Measurements from ENCODE around the gene MTCH1.

MTCH1 gene

DNA sequence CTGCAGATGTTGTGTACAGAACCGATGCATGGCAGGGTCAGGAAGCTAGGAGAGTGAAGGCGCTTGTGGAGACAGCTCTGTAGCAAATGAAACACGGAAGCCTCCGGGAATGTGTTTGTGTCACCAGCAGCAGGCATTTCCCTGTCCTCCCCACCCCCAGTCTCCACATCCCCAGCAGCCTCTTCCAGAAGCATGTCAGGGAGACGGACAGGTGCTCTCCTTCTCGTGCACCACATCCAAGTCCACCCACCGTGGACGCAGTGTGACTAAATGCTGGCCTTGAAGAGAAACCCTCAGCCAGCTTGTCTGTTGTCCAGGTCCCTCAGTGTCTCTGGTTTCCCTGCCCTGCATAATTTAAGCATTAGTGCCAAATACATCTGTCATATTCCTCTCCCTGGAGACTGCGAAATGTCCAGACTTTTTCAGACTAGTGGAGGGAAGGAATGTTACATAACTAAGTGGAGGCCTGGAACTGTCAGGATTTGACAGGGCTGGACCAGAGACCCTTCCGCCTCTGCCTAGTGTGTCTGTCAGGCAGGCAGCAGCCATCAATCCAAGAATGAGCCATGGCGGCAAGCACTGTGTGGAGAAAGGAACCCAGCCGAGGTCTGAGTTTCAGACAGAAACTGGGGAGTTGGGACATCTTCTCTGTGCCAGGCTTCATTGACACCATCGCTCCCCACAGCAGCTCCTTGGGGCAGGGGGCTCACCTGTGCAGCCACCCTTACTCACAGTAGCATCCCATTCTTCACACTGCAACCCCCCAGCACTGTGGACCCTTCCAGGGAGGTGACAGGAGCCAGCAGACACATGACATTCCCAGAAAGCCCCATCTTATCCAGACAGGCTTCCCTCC lies 58.1 kb downstream of the MTCH1 start:
- no peaks in the 10 kb centered on the region for H3K27me3 ChIP-seq (ENCODE audit: control insufficient read depth, insufficient read depth, low read length)
- no peak overlapping the region for H3K4me3 ChIP-seq (ENCODE audit: low read length)
- no peak overlapping the region for H3K9ac ChIP-seq (ENCODE audit: low read length)
- peak overlapping the region; percentile 25 for H3K27ac ChIP-seq (ENCODE audit: low read depth, low read length)
- peaks cover 4% of the 10 kb centered on the region for H3K4me1 ChIP-seq (ENCODE audit: control insufficient read depth, insufficient read depth, low read length)
- H3K36me3 ChIP-seq (ENCODE audit: control insufficient read depth, insufficient read depth, low read length): peaks cover 15% of the 10 kb centered on the region

- Histone ChIP-seq H3K4me3 (ENCODE audit: low read length) (no peak overlapping the region), H3K36me3 (ENCODE audit: control insufficient read depth, insufficient read depth, low read length) (peaks cover 15% of the 10 kb centered on the region), H3K4me1 (ENCODE audit: control insufficient read depth, insufficient read depth, low read length) (peaks cover 4% of the 10 kb centered on the region), H3K27me3 (ENCODE audit: control insufficient read depth, insufficient read depth, low read length) (no peaks in the 10 kb centered on the region), H3K9ac (ENCODE audit: low read length) (no peak overlapping the region), H3K27ac (ENCODE audit: low read depth, low read length) (peak overlapping the region; percentile 52)
These were observed 59.1 kb downstream of the MTCH1 start for GRCh38 chr6:36926708-36927513.

GRCh38 chr6:36925809-36926208 lies 60.2 kb downstream of the MTCH1 start:
- H3K9ac ChIP-seq (ENCODE audit: low read length): no peak overlapping the region
- no peak overlapping the region for H3K27ac ChIP-seq (ENCODE audit: low read depth, low read length)
- H3K27me3 ChIP-seq (ENCODE audit: control insufficient read depth, insufficient read depth, low read length): no peaks in the 10 kb centered on the region
- peaks cover 15% of the 10 kb centered on the region for H3K36me3 ChIP-seq (ENCODE audit: control insufficient read depth, insufficient read depth, low read length)
- H3K4me1 ChIP-seq (ENCODE audit: control insufficient read depth, insufficient read depth, low read length): peaks cover 4% of the 10 kb centered on the region
- H3K4me3 ChIP-seq (ENCODE audit: low read length): no peak overlapping the region

DNA sequence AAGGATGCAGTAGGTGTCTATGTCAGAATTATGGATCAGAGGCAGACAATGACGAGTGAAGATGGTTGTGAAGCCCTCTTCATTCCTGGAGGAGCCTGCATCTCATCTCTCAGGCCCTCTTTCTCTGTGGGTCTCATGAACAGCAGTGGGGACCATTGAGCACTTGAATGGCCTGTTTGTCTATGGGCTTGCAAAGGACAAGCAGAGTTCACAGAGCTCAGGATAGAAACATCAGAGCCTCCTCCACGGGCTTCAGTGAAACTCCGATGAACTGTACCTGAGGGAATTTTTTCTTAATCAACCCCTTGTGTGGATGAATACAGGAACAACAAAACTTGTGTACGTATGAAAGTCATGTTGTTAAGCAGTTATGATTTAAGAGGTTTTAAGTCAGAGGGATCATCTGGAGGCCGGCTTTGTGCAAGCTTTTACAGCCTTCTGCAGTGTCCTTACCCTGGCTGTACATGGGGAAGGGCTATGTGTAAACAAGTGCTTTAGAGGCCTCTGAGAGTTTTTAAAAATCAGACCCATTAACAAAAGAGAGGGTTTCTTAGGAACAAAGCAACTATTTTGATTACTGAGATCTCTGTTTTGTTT lies 61.1 kb downstream of the MTCH1 start:
- Histone ChIP-seq H3K9ac (ENCODE audit: low read length) (no peak overlapping the region), H3K4me1 (ENCODE audit: control insufficient read depth, insufficient read depth, low read length) (peaks cover 4% of the 10 kb centered on the region), H3K36me3 (ENCODE audit: control insufficient read depth, insufficient read depth, low read length) (peaks cover 15% of the 10 kb centered on the region), H3K27ac (ENCODE audit: low read depth, low read length) (no peak overlapping the region), H3K4me3 (ENCODE audit: low read length) (no peak overlapping the region), H3K27me3 (ENCODE audit: control insufficient read depth, insufficient read depth, low read length) (no peaks in the 10 kb centered on the region)

- Histone ChIP-seq H3K4me1 (ENCODE audit: control insufficient read depth, insufficient read depth, low read length) (peaks cover 4% of the 10 kb centered on the region), H3K36me3 (ENCODE audit: control insufficient read depth, insufficient read depth, low read length) (peaks cover 15% of the 10 kb centered on the region), H3K4me3 (ENCODE audit: low read length) (no peak overlapping the region), H3K9ac (ENCODE audit: low read length) (no peak overlapping the region), H3K27me3 (ENCODE audit: control insufficient read depth, insufficient read depth, low read length) (no peaks in the 10 kb centered on the region), H3K27ac (ENCODE audit: low read depth, low read length) (no peak overlapping the region)
These were observed 61.9 kb downstream of the MTCH1 start for GRCh38 chr6:36924131-36924530.

DNA sequence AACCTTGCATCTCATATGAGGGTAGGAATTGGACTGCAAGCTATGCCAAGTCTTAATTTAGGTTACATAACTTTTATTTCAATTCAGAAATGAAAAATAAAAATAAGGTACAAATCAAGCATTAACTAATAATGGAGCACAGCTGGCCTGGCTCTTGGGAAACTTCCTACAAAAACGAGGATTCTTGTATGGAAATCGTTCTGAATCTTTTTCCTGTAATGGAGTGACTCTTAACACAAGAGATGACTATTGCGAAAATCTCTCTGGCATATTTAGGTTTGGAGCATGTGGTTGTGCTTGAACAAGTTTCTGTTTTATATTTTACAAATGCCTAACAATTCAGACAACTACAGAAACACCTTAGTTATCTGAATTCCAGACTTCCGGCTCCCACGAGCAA lies 65.5 kb downstream of the MTCH1 start:
- H3K36me3 ChIP-seq (ENCODE audit: control insufficient read depth, insufficient read depth, low read length): peaks cover 24% of the 10 kb centered on the region
- no peak overlapping the region for H3K4me3 ChIP-seq (ENCODE audit: low read length)
- H3K4me1 ChIP-seq (ENCODE audit: control insufficient read depth, insufficient read depth, low read length): peaks cover 19% of the 10 kb centered on the region
- H3K27me3 ChIP-seq (ENCODE audit: control insufficient read depth, insufficient read depth, low read length): no peaks in the 10 kb centered on the region
- H3K9ac ChIP-seq (ENCODE audit: low read length): no peak overlapping the region
- no peak overlapping the region for H3K27ac ChIP-seq (ENCODE audit: low read depth, low read length)

- peaks cover 26% of the 10 kb centered on the region for H3K36me3 ChIP-seq (ENCODE audit: control insufficient read depth, insufficient read depth, low read length)
These were observed 65.9 kb downstream of the MTCH1 start for GRCh38 chr6:36920049-36920448.

More at GRCh38 chr6:36920049-36920448, 65.9 kb downstream of the MTCH1 start:
- no peak overlapping the region for H3K27ac ChIP-seq (ENCODE audit: low read depth, low read length)
- H3K27me3 ChIP-seq (ENCODE audit: control insufficient read depth, insufficient read depth, low read length): no peaks in the 10 kb centered on the region
- H3K4me3 ChIP-seq (ENCODE audit: low read length): no peak overlapping the region
- H3K4me1 ChIP-seq (ENCODE audit: control insufficient read depth, insufficient read depth, low read length): peaks cover 19% of the 10 kb centered on the region
- H3K9ac ChIP-seq (ENCODE audit: low read length): no peak overlapping the region
